Left ventricle myocardium inferior (tissue), 1 donor: ENCODE measurements around the gene ALKBH7. TPM values are rescaled to one million over a fixed set of nuclear protein-coding genes. Genes with fewer than 3 reads are reported as not detected.

Experiments used
- DNase-seq: peaks from one replicate; pipeline ENCODE4 v3.0.0-alpha.2; 2020
- H3K27ac ChIP-seq: fragments of 200-600 bp; replicated peaks from 2 replicates; pipeline ENCODE4 v1.8.0; 2021
- H3K27me3 ChIP-seq: fragments of 200-600 bp; 2 replicates; pipeline ENCODE4 v1.8.0; 2021; ENCODE audit warnings: low read depth
- H3K36me3 ChIP-seq: fragments of 200-600 bp; 2 replicates; pipeline ENCODE4 v1.8.0; 2021
- H3K4me1 ChIP-seq: fragments of 200-600 bp; 2 replicates; pipeline ENCODE4 v1.8.0; 2021
- H3K4me3 ChIP-seq: fragments of 200-600 bp; 2 replicates; pipeline ENCODE4 v1.8.0; 2021; ENCODE audit warnings: mild to moderate bottlenecking, moderate library complexity
- H3K9me3 ChIP-seq: fragments of 200-600 bp; replicated peaks from 2 replicates; pipeline ENCODE4 v1.8.0; 2021
- CTCF ChIP-seq: fragments of 200-600 bp; IDR thresholded peaks from 2 replicates; pipeline ENCODE4 v1.8.0; 2021; ENCODE audit warnings: antibody characterized with exemption, mild to moderate bottlenecking, borderline replicate concordance
- intact Hi-C: fragments of 100-400 bp; cut with micrococcal nuclease; formaldehyde crosslinking; loops from one replicate; pipeline ENCODE4 v1.11.0; 2022
- total RNA-seq: library from RNA; stranded (reverse); fragmentation: NEBNext Ultra II Directional; extraction: Animal tissue kit (Norgen Biotek cat#: 25700); gene quantifications from one replicate; pipeline ENCODE4 v1.2.1, GENCODE V29; 2021
- donor health status: DM: no; HTN: yes; CAD: no; lungs with severe emphysema.

Gene ALKBH7
- total RNA-seq, 1 donor from 2014 or later = 142 TPM

GRCh38 chr19:6402837-6403608 is 30.4 kb downstream of the ALKBH7 start:
- Histone ChIP-seq H3K9me3 (no peaks in the 10 kb centered on the region), H3K36me3 (no peaks in the 10 kb centered on the region), H3K4me1 (no peaks in the 10 kb centered on the region), H3K27ac (no peak overlapping the region), H3K4me3 (no peak overlapping the region), H3K27me3 (no peaks in the 10 kb centered on the region)
- DNase-seq = no peak
- intact Hi-C loops = no loop called here
- TF ChIP-seq CTCF = no peak

- H3K9me3 ChIP-seq = no peaks in the 10 kb centered on the region
- no peak overlapping the region for H3K4me3 ChIP-seq
- no peaks in the 10 kb centered on the region for H3K27me3 ChIP-seq
- no peaks in the 10 kb centered on the region for H3K36me3 ChIP-seq
- H3K4me1 ChIP-seq = no peaks in the 10 kb centered on the region
- no peak for TF ChIP-seq CTCF
- H3K27ac ChIP-seq = no peak overlapping the region
- intact Hi-C loops = no loop called here
- DNase-seq = no peak
Observed at GRCh38 chr19:6406401-6406800, 33.8 kb downstream of the ALKBH7 start.

- H3K4me3 ChIP-seq = no peak overlapping the region
- TF ChIP-seq CTCF = no peak
- peaks cover 19% of the 10 kb centered on the region for H3K4me1 ChIP-seq
- no peak for DNase-seq
- H3K9me3 ChIP-seq = no peaks in the 10 kb centered on the region
- intact Hi-C loops = no loop called here
- H3K27me3 ChIP-seq = no peaks in the 10 kb centered on the region
- H3K27ac ChIP-seq = no peak overlapping the region
- peaks cover 4% of the 10 kb centered on the region for H3K36me3 ChIP-seq
Observed at GRCh38 chr19:6409346-6409745, 36.8 kb downstream of the ALKBH7 start.

- DNase-seq = no peak
- intact Hi-C loops = no loop called here
- no peak for TF ChIP-seq CTCF
- Histone ChIP-seq H3K27me3 (no peaks in the 10 kb centered on the region), H3K9me3 (no peaks in the 10 kb centered on the region), H3K36me3 (peaks cover 31% of the 10 kb centered on the region), H3K27ac (peak overlapping the region; percentile 30), H3K4me3 (no peak overlapping the region), H3K4me1 (peaks cover 19% of the 10 kb centered on the region)
Observed at GRCh38 chr19:6412061-6412446, 39.5 kb downstream of the ALKBH7 start.

- Histone ChIP-seq H3K4me3 (no peak overlapping the region), H3K4me1 (peaks cover 19% of the 10 kb centered on the region), H3K27ac (peak overlapping the region; percentile 30), H3K9me3 (no peaks in the 10 kb centered on the region), H3K27me3 (no peaks in the 10 kb centered on the region), H3K36me3 (peaks cover 36% of the 10 kb centered on the region)
- no peak for DNase-seq
- intact Hi-C loops = no loop called here
- peak; percentile 60 for TF ChIP-seq CTCF
Observed at GRCh38 chr19:6412447-6413091, 40.0 kb downstream of the ALKBH7 start.
